Ascending aorta (tissue), 2 donors: ENCODE data around the gene RUNX3. TPM values are rescaled to one million over a fixed set of nuclear protein-coding genes. Genes with fewer than 3 reads are reported as not detected.
A peak's percentile ranks its signal among the peaks of the same experiment; 100 is the strongest.

ENCODE experiments used
- DNase-seq, 2 donors: peaks; one replicate each; pipeline ENCODE4 v3.0.0-alpha.2; 2019; ENCODE audit warnings: low spot score in 2 of 2
- H3K27ac ChIP-seq, 2 donors: fragments of 200-600 bp; sonication (generic); one replicate each; pipeline ENCODE4 v1.5.1; 2016 to 2017; ENCODE audit warnings: mild to moderate bottlenecking in 1 of 2
- H3K27me3 ChIP-seq: fragments of 200-600 bp; sonication (generic); one replicate; pipeline ENCODE4 v1.5.1; 2017
- H3K36me3 ChIP-seq, 2 donors: fragments of 200-600 bp; sonication (generic); one replicate each; pipeline ENCODE4 v1.5.1; 2016
- H3K4me1 ChIP-seq, 2 donors: fragments of 200-600 bp; sonication (generic); one replicate each; pipeline ENCODE4 v1.5.1; 2016 to 2017; ENCODE audit warnings: mild to moderate bottlenecking in 1 of 2
- H3K4me3 ChIP-seq, 2 donors: fragments of 200-600 bp; sonication (generic); one replicate each; pipeline ENCODE4 v1.5.1; 2016 to 2017; ENCODE audit warnings: mild to moderate bottlenecking in 1 of 2
- H3K9me3 ChIP-seq, 2 donors: fragments of 200-600 bp; sonication (generic); one replicate each; pipeline ENCODE4 v1.5.1; 2016
- intact Hi-C: fragments of 100-400 bp; cut with DNase I; formaldehyde crosslinking; loops from one replicate; pipeline ENCODE4 v1.15.1; 2023
- total RNA-seq: library from RNA; depleted of rRNA; stranded (reverse); fragments of >200 nt; gene quantifications from one replicate; pipeline ENCODE4 v1.1.0, GENCODE V29; 2016
- TF ChIP-seq, protein P1 (sequence below), 3 experiments: fragments of 200-600 bp in 2 of 3; fragments of 450-650 bp in 1 of 3; sonication (generic) in 2 of 3; IDR thresholded peaks; one replicate each; pipeline ENCODE4 v1.5.1; 2016 to 2019; ENCODE audit warnings: antibody characterized with exemption in 3 of 3, mild to moderate bottlenecking in 1 of 3, moderate library complexity in 1 of 3

RUNX3 gene
- total RNA-seq, 1 donor from 2014 or later = 0.21 TPM

DNA sequence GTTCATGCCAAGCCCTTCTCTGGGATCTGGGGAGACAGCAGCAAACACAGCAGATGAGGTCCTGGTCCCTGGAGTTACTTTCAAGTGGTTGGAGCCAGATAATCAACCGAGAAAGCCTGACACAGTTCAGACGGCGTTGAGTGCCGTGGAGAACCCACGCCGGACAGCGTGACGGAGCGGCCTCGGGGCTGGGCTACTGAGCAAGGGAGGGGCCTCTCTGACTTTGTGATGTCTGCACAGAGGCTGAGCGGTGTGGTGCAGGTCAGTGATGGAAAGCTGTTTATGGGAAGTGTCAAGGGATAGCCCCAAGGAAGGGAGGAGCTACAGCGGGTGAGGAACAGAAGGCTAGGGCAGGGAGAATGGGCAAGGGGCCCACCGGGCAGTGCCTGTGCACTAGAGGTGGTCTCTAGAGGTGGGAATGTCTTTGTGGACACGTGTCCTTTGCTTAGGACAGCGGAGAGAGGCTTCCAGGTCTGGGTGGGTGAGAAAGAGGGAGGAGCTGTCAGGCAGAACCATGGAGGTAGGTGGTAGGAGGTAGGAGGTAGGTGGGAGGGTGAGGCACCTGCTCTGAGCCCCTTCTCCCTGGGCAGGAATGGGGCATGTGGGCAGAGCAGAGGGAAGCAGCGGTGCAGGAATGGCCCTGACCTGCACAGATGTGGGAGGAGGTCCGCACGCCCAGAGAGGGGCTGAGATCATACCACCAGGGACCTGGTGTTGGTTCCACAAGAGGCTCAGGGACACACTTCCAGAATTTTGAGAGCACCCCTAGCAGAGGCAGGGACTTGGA is 62.8 kb downstream of the RUNX3 start:
- no peak overlapping the region for H3K4me3 ChIP-seq
- no peaks in the 10 kb centered on the region for H3K9me3 ChIP-seq
- no peaks in the 10 kb centered on the region for H3K27me3 ChIP-seq
- no peaks in the 10 kb centered on the region for H3K4me1 ChIP-seq
- TF ChIP-seq, protein P1, sequence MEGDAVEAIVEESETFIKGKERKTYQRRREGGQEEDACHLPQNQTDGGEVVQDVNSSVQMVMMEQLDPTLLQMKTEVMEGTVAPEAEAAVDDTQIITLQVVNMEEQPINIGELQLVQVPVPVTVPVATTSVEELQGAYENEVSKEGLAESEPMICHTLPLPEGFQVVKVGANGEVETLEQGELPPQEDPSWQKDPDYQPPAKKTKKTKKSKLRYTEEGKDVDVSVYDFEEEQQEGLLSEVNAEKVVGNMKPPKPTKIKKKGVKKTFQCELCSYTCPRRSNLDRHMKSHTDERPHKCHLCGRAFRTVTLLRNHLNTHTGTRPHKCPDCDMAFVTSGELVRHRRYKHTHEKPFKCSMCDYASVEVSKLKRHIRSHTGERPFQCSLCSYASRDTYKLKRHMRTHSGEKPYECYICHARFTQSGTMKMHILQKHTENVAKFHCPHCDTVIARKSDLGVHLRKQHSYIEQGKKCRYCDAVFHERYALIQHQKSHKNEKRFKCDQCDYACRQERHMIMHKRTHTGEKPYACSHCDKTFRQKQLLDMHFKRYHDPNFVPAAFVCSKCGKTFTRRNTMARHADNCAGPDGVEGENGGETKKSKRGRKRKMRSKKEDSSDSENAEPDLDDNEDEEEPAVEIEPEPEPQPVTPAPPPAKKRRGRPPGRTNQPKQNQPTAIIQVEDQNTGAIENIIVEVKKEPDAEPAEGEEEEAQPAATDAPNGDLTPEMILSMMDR (IDR thresholded peaks at IDR 0.05) = no peak
- H3K36me3 ChIP-seq = no peaks in the 10 kb centered on the region
- H3K27ac ChIP-seq = no peak overlapping the region
- peak in 1 of 2 donors; percentile 45 for DNase-seq
- intact Hi-C loops = no loop called here

DNA sequence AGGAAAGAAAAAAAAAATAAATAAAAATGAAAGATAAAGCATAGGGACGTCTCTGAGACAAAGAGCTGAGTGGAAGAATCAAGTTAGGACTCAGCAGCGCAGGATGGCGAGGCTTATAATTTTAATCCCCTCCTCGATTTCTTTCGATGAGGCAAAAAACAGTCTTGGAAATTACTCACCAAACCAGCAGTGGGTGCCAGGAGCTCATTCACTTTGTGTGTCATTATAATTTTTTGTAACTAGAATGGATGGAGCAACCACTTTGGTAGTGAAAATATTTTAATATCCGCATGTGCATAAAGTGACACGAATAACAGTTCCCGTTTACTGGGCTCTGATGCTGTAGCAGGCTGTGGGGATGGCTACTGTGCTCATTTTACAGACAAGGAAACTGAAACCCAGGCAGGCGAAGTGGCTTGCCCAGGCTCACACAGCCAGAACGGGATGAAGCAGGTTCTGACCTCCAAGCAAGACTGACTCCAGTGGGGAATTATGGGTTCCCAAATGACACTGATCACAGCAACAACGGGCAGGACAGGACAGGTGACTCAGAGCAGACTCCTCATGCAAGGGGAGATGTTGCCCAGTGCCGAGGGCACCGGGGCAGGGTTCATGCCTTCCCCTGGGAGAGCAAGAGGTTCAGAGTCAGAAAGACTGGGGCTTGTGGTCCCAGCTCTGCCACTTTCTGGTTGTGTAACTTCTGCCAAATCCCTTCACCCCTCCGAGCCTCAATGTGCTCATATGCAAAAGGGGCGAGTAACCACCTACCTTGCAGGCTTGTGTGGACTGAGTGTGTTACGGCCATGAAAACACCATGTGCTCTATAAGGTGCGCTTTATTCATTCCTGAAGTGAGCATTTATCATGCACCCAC is 63.6 kb downstream of the RUNX3 start:
- Histone ChIP-seq H3K4me1 (no peaks in the 10 kb centered on the region), H3K27ac (no peak overlapping the region), H3K9me3 (no peaks in the 10 kb centered on the region), H3K27me3 (no peaks in the 10 kb centered on the region), H3K4me3 (no peak overlapping the region), H3K36me3 (no peaks in the 10 kb centered on the region)
- intact Hi-C loops = no loop called here
- TF ChIP-seq, protein P1 (IDR thresholded peaks at IDR 0.05) = no peak
- no peak for DNase-seq

DNA sequence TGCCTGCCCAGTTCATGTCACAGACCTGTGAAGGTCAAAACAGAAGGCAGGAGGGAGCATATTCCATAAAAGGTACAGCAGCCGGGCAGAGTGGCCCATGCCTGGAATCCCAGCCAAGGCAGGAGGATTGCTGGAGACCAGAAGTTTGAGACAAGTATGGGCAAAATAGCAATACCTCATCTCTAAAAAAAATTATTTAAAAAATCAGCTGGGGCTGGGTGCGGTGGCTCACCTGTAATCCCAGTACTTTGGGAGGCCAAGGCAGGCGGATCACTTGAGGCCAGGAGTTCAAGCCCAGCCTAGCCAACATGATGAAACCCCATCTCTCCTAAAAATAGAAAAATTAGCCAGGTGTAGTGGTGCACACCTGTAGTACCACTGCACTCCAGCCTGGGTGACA is 64.5 kb downstream of the RUNX3 start:
- no peaks in the 10 kb centered on the region for H3K4me1 ChIP-seq
- no peak for DNase-seq
- TF ChIP-seq, protein P1 (IDR thresholded peaks at IDR 0.05) = no peak
- H3K27ac ChIP-seq = no peak overlapping the region
- intact Hi-C loops = no loop called here
- no peaks in the 10 kb centered on the region for H3K27me3 ChIP-seq
- H3K4me3 ChIP-seq = no peak overlapping the region
- no peaks in the 10 kb centered on the region for H3K9me3 ChIP-seq
- no peaks in the 10 kb centered on the region for H3K36me3 ChIP-seq

DNA sequence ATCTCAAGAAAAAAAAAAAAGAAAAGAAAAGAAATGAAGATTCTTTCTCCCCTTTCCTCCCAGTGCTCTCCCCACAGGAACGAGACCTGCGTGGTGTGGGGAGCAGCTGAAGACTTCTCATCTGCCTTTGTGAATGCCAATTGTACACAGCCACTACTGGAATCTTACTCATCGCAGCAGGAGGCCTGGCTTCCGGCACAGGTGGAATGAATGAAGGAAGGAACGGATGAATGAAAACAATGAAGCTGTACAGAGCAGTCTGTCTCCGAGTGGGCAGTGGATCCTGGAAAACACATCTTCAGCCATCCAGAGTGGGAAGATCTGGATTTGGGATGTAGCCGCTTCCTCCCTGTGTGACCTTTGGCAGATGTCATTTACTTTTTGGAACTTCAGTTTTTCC is 64.9 kb downstream of the RUNX3 start:
- no peaks in the 10 kb centered on the region for H3K9me3 ChIP-seq
- H3K27ac ChIP-seq = no peak overlapping the region
- TF ChIP-seq, protein P1 (IDR thresholded peaks at IDR 0.05) = no peak
- H3K27me3 ChIP-seq = no peaks in the 10 kb centered on the region
- no peak overlapping the region for H3K4me3 ChIP-seq
- no peak for DNase-seq
- intact Hi-C loops = no loop called here
- no peaks in the 10 kb centered on the region for H3K4me1 ChIP-seq
- no peaks in the 10 kb centered on the region for H3K36me3 ChIP-seq

DNA sequence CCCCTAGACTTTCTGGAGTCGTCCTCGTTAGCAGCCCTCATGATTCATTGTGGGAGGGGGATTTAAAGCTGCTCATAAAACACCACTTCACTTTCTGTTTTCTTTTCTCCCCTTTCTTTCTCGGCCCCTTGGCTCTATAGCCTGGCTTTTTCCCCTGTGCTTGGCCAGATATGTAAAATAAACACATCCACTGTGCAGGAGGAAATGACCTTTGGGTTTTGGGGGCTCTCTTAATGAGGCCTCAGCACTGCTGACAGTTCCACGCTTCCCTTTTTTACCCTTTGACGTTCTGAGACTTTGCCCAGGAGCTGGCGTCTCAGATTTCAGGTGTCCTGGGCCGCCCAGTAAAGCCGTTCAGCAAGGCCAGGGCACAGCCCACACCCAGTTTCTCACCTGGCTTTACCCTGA is 65.7 kb downstream of the RUNX3 start:
- Histone ChIP-seq H3K36me3 (no peaks in the 10 kb centered on the region), H3K9me3 (no peaks in the 10 kb centered on the region), H3K4me1 (no peaks in the 10 kb centered on the region), H3K27me3 (no peaks in the 10 kb centered on the region), H3K27ac (no peak overlapping the region), H3K4me3 (no peak overlapping the region)
- TF ChIP-seq, protein P1 (IDR thresholded peaks at IDR 0.05) = no peak
- DNase-seq = no peak
- intact Hi-C loops = no loop called here
